GM23338 (cell line): ENCODE data around the gene ELP2. TPM values are rescaled to one million over a fixed set of nuclear protein-coding genes. Genes with fewer than 3 reads are reported as not detected.

ENCODE experiments used
- ATAC-seq: fragments of 200-7000 bp; cut with Tn5 transposase; 3 replicates; pipeline ENCODE4 v1.9.1; 2020
- DNase-seq: peaks from one replicate; pipeline ENCODE4 v3.0.0-alpha.2; 2015; ENCODE audit warnings: low spot score
- H2AFZ ChIP-seq: fragments of 200-600 bp; sonication (generic); 2 replicates; pipeline ENCODE4 v1.8.0; 2016; ENCODE audit warnings: antibody characterized with exemption, mild to moderate bottlenecking, moderate library complexity
- H3F3A ChIP-seq: fragments of 200-600 bp; sonication (generic); replicated peaks from 2 replicates; pipeline ENCODE4 v1.8.0; 2017; ENCODE audit warnings: antibody characterized with exemption, mixed run types, low read depth
- H3K27ac ChIP-seq: fragments of 200-600 bp; sonication (generic); 2 replicates; pipeline ENCODE4 v1.6.1; 2016; ENCODE audit warnings: low read depth
- H3K27me3 ChIP-seq: fragments of 200-600 bp; sonication (generic); 2 replicates; pipeline ENCODE4 v1.8.0; 2016; ENCODE audit warnings: mild to moderate bottlenecking, mixed run types, moderate library complexity; ENCODE audit not compliant: insufficient read depth
- H3K36me3 ChIP-seq: fragments of 200-600 bp; sonication (generic); 2 replicates; pipeline ENCODE4 v1.8.0; 2016; ENCODE audit warnings: mild to moderate bottlenecking; ENCODE audit not compliant: insufficient read depth
- H3K4me1 ChIP-seq: fragments of 200-600 bp; sonication (generic); 2 replicates; pipeline ENCODE4 v1.8.0; 2016; ENCODE audit warnings: mild to moderate bottlenecking, moderate library complexity; ENCODE audit not compliant: insufficient read depth
- H3K4me2 ChIP-seq: fragments of 200-600 bp; sonication (generic); 2 replicates; pipeline ENCODE4 v1.7.1; 2017; ENCODE audit warnings: mixed run types
- H3K4me3 ChIP-seq: fragments of 200-600 bp; sonication (generic); 2 replicates; pipeline ENCODE4 v1.6.1; 2016; ENCODE audit warnings: mixed run types
- H3K79me2 ChIP-seq: fragments of 200-600 bp; sonication (generic); replicated peaks from 2 replicates; pipeline ENCODE4 v1.8.0; 2017; ENCODE audit warnings: mild to moderate bottlenecking; ENCODE audit not compliant: insufficient read depth
- H3K9me2 ChIP-seq: fragments of 200-600 bp; sonication (generic); 2 replicates; pipeline ENCODE4 v1.8.0; 2017; ENCODE audit not compliant: insufficient read depth
- H4K20me1 ChIP-seq: fragments of 200-600 bp; sonication (generic); replicated peaks from 2 replicates; pipeline ENCODE4 v1.8.0; 2017; ENCODE audit warnings: mild to moderate bottlenecking; ENCODE audit not compliant: insufficient read depth
- H3K27ac Mint-ChIP-seq: 2 replicates; pipeline ENCODE4 v1.8.0; 2020; ENCODE audit warnings: inconsistent platforms, mild to moderate bottlenecking, moderate library complexity, mixed read lengths
- H3K27me3 Mint-ChIP-seq: 3 replicates; pipeline ENCODE4 v1.8.0; 2022; ENCODE audit warnings: low read depth, mild to moderate bottlenecking, moderate library complexity, mixed read lengths, inconsistent platforms; ENCODE audit not compliant: insufficient read depth, poor library complexity
- H3K36me3 Mint-ChIP-seq: 3 replicates; pipeline ENCODE4 v1.8.0; 2021; ENCODE audit warnings: low read depth, mild to moderate bottlenecking, inconsistent platforms, moderate library complexity, mixed read lengths
- H3K4me1 Mint-ChIP-seq: 3 replicates; pipeline ENCODE4 v1.8.0; 2020; ENCODE audit warnings: mild to moderate bottlenecking, inconsistent platforms, mixed read lengths
- H3K4me3 Mint-ChIP-seq: 3 replicates; pipeline ENCODE4 v1.8.0; 2021; ENCODE audit warnings: moderate library complexity, mild to moderate bottlenecking, inconsistent platforms, mixed read lengths
- H3K9me3 Mint-ChIP-seq: 3 replicates; pipeline ENCODE4 v1.8.0; 2020; ENCODE audit warnings: moderate library complexity, mild to moderate bottlenecking, inconsistent platforms, mixed read lengths
- CREB1 ChIP-seq: fragments of 250-450 bp; sonication (Bioruptor Pico); IDR thresholded peaks from 2 replicates; pipeline ENCODE4 v1.5.0; 2020; ENCODE audit warnings: low read depth, mild to moderate bottlenecking, moderate library complexity
- CTCF ChIP-seq, 2 experiments: fragments of 200-600 bp in 1 of 2; sonication (generic) in 1 of 2; conservative IDR thresholded peaks; 2 replicates each; pipeline versions ENCODE4 v1.5.1 to v1.6.1; 2016 to 2017; ENCODE audit warnings: antibody characterized with exemption in 2 of 2, low read depth in 2 of 2, mild to moderate bottlenecking in 2 of 2, moderate library complexity in 1 of 2
- ETS1 ChIP-seq: IDR thresholded peaks from 2 replicates; pipeline ENCODE4 v1.6.1; 2016; ENCODE audit warnings: antibody characterized with exemption
- EZH2 ChIP-seq: fragments of 200-600 bp; sonication (generic); IDR thresholded peaks from one replicate; pipeline ENCODE4 v1.8.0; 2017; ENCODE audit warnings: antibody characterized with exemption, mild to moderate bottlenecking, low read depth; ENCODE audit not compliant: unreplicated experiment
- EZH2phosphoT487 ChIP-seq: fragments of 200-600 bp; sonication (generic); IDR thresholded peaks from one replicate; pipeline ENCODE4 v1.8.1; 2018; ENCODE audit warnings: antibody characterized with exemption; ENCODE audit not compliant: unreplicated experiment
- JUNB ChIP-seq: IDR thresholded peaks from one replicate; pipeline ENCODE4 v1.6.1; 2016; ENCODE audit warnings: antibody characterized with exemption; ENCODE audit not compliant: unreplicated experiment
- NANOG ChIP-seq: IDR thresholded peaks from 2 replicates; pipeline ENCODE4 v1.6.1; 2016; ENCODE audit warnings: antibody characterized with exemption, borderline replicate concordance
- POLR2AphosphoS5 ChIP-seq: IDR thresholded peaks from 2 replicates; pipeline ENCODE4 v1.6.1; 2016; ENCODE audit warnings: antibody characterized with exemption, low read depth
- REST ChIP-seq: IDR thresholded peaks from one replicate; pipeline ENCODE4 v1.6.1; 2018; ENCODE audit warnings: antibody characterized with exemption; ENCODE audit not compliant: unreplicated experiment
- STAT1 ChIP-seq: IDR thresholded peaks from one replicate; pipeline ENCODE4 v1.6.1; 2016; ENCODE audit warnings: antibody characterized with exemption; ENCODE audit not compliant: unreplicated experiment
- ZNF114 ChIP-seq: fragments of 250-450 bp; sonication (Bioruptor Pico); IDR thresholded peaks from 2 replicates; pipeline ENCODE4 v1.5.0; 2020; ENCODE audit warnings: mild to moderate bottlenecking, moderate library complexity
- ZNF331 ChIP-seq: fragments of 250-450 bp; sonication (Bioruptor Pico); IDR thresholded peaks from 2 replicates; pipeline ENCODE4 v1.5.0; 2020; ENCODE audit warnings: low read depth, mild to moderate bottlenecking, moderate library complexity
- polyA plus RNA-seq: library from polyadenylated mRNA; unstranded; fragments of >200 nt; fragmentation: Nextera tagmentation; extraction: Ambion mirVana; gene quantifications from 2 replicates; pipeline ENCODE4 v1.2.1, GENCODE V29; 2016
- total RNA-seq: library from RNA; depleted of rRNA; stranded (reverse); fragments of >200 nt; shearing (Covaris generic); gene quantifications from 2 replicates; pipeline ENCODE4 v1.2.3, GENCODE V29; 2014

The ELP2 gene
- total and polyA plus RNA-seq, 2 experiments from 2014 or later: 119 to 135 TPM

GRCh38 chr18:36191711-36192110 lies 62.0 kb downstream of the ELP2 start (continued):
- TF ChIP-seq REST: no peak

- Mint-ChIP-seq H3K27ac (no peak overlapping the region), H3K4me1 (peaks cover 4% of the 10 kb centered on the region; the same call in 2 of the 3 replicates), H3K36me3 (peaks cover 22% of the 10 kb centered on the region), H3K4me3 (no peak overlapping the region), H3K9me3 (no peaks in the 10 kb centered on the region), H3K27me3 (peaks cover 7% of the 10 kb centered on the region)
- no peak overlapping the region for H3K4me3 ChIP-seq
- no peaks in the 10 kb centered on the region for H3K27me3 ChIP-seq
- peaks cover 4% of the 10 kb centered on the region; the same call in 1 of the 2 replicates for H3K79me2 ChIP-seq
- H3K4me2 ChIP-seq: no peak overlapping the region
- H4K20me1 ChIP-seq: peaks cover 9% of the 10 kb centered on the region; the same call in 1 of the 2 replicates
- no peaks in the 10 kb centered on the region; the same call in 1 of the 2 replicates for H3K4me1 ChIP-seq
- H3K36me3 ChIP-seq: no peaks in the 10 kb centered on the region
- H3K9me2 ChIP-seq: no peaks in the 10 kb centered on the region
- DNase-seq: no peak
- H3K27ac ChIP-seq: no peak overlapping the region
- peaks cover 3% of the 10 kb centered on the region; the same call in 1 of the 2 replicates for H3F3A ChIP-seq
- no peak for ATAC-seq
- no peak overlapping the region for H2AFZ ChIP-seq
- TF ChIP-seq EZH2phosphoT487: no peak
- no peak for TF ChIP-seq POLR2AphosphoS5
- TF ChIP-seq CTCF (conservative IDR thresholded peaks at IDR 0.05; ENCODE audit: low read depth in 2 of 2): no peak
- TF ChIP-seq EZH2: no peak
- TF ChIP-seq ETS1: no peak
- TF ChIP-seq STAT1: no peak
- TF ChIP-seq ZNF114 (CRISPR knock-in tag): no peak
- TF ChIP-seq ZNF331: no peak
- no peak for TF ChIP-seq JUNB
- TF ChIP-seq REST: no peak
- no peak for TF ChIP-seq NANOG
- TF ChIP-seq CREB1 (CRISPR knock-in tag): no peak
Measured at GRCh38 chr18:36194600-36195315, 65.1 kb downstream of the ELP2 start.
